OCI-LY3 (cell line): ENCODE measurements around the gene EIF3L.

ENCODE experiments used
- CTCF ChIP-seq: fragments of 200-600, 300-600 bp; sonication (generic); IDR thresholded peaks from 2 replicates; pipeline ENCODE4 v1.5.1; 2014; ENCODE audit warnings: antibody characterized with exemption, low read length, low read depth
- EZH2phosphoT487 ChIP-seq: fragments of 200-600 bp; shearing (Covaris generic); IDR thresholded peaks from 2 replicates; pipeline ENCODE4 v1.6.1; 2018; ENCODE audit warnings: antibody characterized with exemption, mixed run types, low read depth

GRCh38 chr22:37849089-37849751 lies at the start of gene EIF3L:
- TF ChIP-seq CTCF, result no peak
- TF ChIP-seq EZH2phosphoT487, result no peak
